IMR-90 (cell line): ENCODE results near the gene MAS1. TPM values are rescaled to one million over a fixed set of nuclear protein-coding genes. Genes with fewer than 3 reads are reported as not detected.

ENCODE experiments used
- ATAC-seq: fragments of 200-7000 bp; cut with Tn5 transposase; 2 replicates; pipeline ENCODE4 v1.9.1; 2020; ENCODE audit warnings: low read depth, mild to moderate bottlenecking, moderate library complexity
- BruUV-seq: library from RNA; stranded (reverse); fragments of 400-500 nt; replicated peaks from 2 replicates; lab custom pipeline; 2021; lab: Mats Ljungman, UMichigan
- CTCF ChIA-PET: fragments of 300-600 bp; formaldehyde crosslinking; extraction: SDS; loops from one replicate; lab custom pipeline; 2021; ENCODE audit warnings: antibody characterized with exemption; lab: Yijun Ruan, JAX
- POLR2A ChIA-PET: fragments of 300-600 bp; sonication (Branson Sonifier 250); formaldehyde crosslinking; loops from one replicate; lab custom pipeline; 2022; ENCODE audit warnings: antibody characterized with exemption; ENCODE audit not compliant: unreplicated experiment; lab: Charles Lee
- DNase-seq: peaks from one replicate; pipeline ENCODE4 v3.0.0; 2013
- H2AFZ ChIP-seq: replicated peaks from 2 replicates; pipeline ENCODE3; 2013; ENCODE audit warnings: low read length, mild to moderate bottlenecking; ENCODE audit not compliant: poor library complexity
- H2AK5ac ChIP-seq: 2 replicates; pipeline ENCODE4 v1.6.1; 2013; ENCODE audit warnings: low read depth, low read length, inconsistent platforms
- H2AK9ac ChIP-seq: replicated peaks from 2 replicates; pipeline ENCODE3; 2013; ENCODE audit warnings: mild to moderate bottlenecking, low read depth, low read length, moderate library complexity; ENCODE audit not compliant: poor library complexity
- H2BK120ac ChIP-seq: 2 replicates; pipeline ENCODE4 v1.6.1; 2013; ENCODE audit warnings: low read depth, low read length, inconsistent platforms
- H2BK15ac ChIP-seq: 3 replicates; pipeline ENCODE4 v1.6.1; 2013; ENCODE audit warnings: low read depth, low read length, inconsistent platforms
- H2BK20ac ChIP-seq: 2 replicates; pipeline ENCODE4 v1.6.1; 2013; ENCODE audit warnings: low read depth, mild to moderate bottlenecking, inconsistent platforms, low read length, moderate library complexity
- H2BK5ac ChIP-seq: 2 replicates; pipeline ENCODE4 v1.6.1; 2013; ENCODE audit warnings: mild to moderate bottlenecking, low read depth, low read length, inconsistent platforms; ENCODE audit not compliant: poor library complexity, severe bottlenecking
- H3K14ac ChIP-seq: replicated peaks from 2 replicates; pipeline ENCODE4 v1.6.1; 2013; ENCODE audit warnings: low read depth, low read length, inconsistent platforms
- H3K18ac ChIP-seq: 2 replicates; pipeline ENCODE4 v1.6.1; 2013; ENCODE audit warnings: low read depth, low read length, control low read depth
- H3K23ac ChIP-seq: 2 replicates; pipeline ENCODE4 v1.6.1; 2013; ENCODE audit warnings: low read depth, low read length, inconsistent platforms
- H3K27ac ChIP-seq: 2 replicates; pipeline ENCODE4 v1.5.1; 2013; ENCODE audit warnings: mild to moderate bottlenecking, control low read depth, low read length; ENCODE audit not compliant: insufficient read depth
- H3K27me3 ChIP-seq: 2 replicates; pipeline ENCODE4 v1.6.1; 2013; ENCODE audit warnings: low read length; ENCODE audit not compliant: control insufficient read depth, insufficient read depth
- H3K36me3 ChIP-seq: 2 replicates; pipeline ENCODE4 v1.6.1; 2013; ENCODE audit warnings: low read length, mixed read lengths; ENCODE audit not compliant: control insufficient read depth, insufficient read depth
- H3K4ac ChIP-seq: 2 replicates; pipeline ENCODE4 v1.6.1; 2013; ENCODE audit warnings: low read depth, low read length, inconsistent platforms
- H3K4me1 ChIP-seq: 2 replicates; pipeline ENCODE4 v1.6.1; 2013; ENCODE audit warnings: low read length, mixed read lengths; ENCODE audit not compliant: control insufficient read depth, insufficient read depth
- H3K4me2 ChIP-seq: 2 replicates; pipeline ENCODE4 v1.6.1; 2013; ENCODE audit warnings: low read depth, mild to moderate bottlenecking, control low read depth, low read length, moderate library complexity
- H3K4me3 ChIP-seq: 2 replicates; pipeline ENCODE4 v1.5.1; 2013; ENCODE audit warnings: low read depth, mild to moderate bottlenecking, control low read depth, low read length, moderate library complexity; ENCODE audit not compliant: insufficient read depth
- H3K56ac ChIP-seq: 2 replicates; pipeline ENCODE4 v1.6.1; 2013; ENCODE audit warnings: low read length, inconsistent platforms; ENCODE audit not compliant: insufficient read depth; ENCODE audit errors: extremely low read depth
- H3K79me1 ChIP-seq, 2 experiments: 2 replicates each; pipeline ENCODE4 v1.6.1; 2013; ENCODE audit warnings: low read length in 2 of 2, inconsistent platforms in 1 of 2, low read depth in 1 of 2
- H3K9ac ChIP-seq: 2 replicates; pipeline ENCODE4 v1.6.1; 2013; ENCODE audit warnings: low read depth, low read length, control low read depth
- H3K9me1 ChIP-seq: 2 replicates; pipeline ENCODE4 v1.6.1; 2013; ENCODE audit warnings: low read length, inconsistent platforms; ENCODE audit not compliant: insufficient read depth
- H3K9me3 ChIP-seq: 2 replicates; pipeline ENCODE4 v1.6.1; 2013; ENCODE audit warnings: low read length; ENCODE audit not compliant: control insufficient read depth, insufficient read depth
- H4K20me1 ChIP-seq: 2 replicates; pipeline ENCODE4 v1.6.1; 2013; ENCODE audit warnings: low read length, inconsistent platforms; ENCODE audit not compliant: insufficient read depth
- H4K5ac ChIP-seq: 2 replicates; pipeline ENCODE4 v1.6.1; 2013; ENCODE audit warnings: mild to moderate bottlenecking, low read depth, low read length, control low read depth
- H4K8ac ChIP-seq, 2 experiments: 2 replicates each; pipeline ENCODE4 v1.6.1; 2013; ENCODE audit warnings: low read depth in 2 of 2, low read length in 2 of 2, control low read depth in 1 of 2, inconsistent platforms in 1 of 2
- H4K91ac ChIP-seq: 2 replicates; pipeline ENCODE4 v1.6.1; 2013; ENCODE audit warnings: low read depth, low read length, inconsistent platforms; ENCODE audit not compliant: insufficient read depth
- BHLHE40 ChIP-seq: fragments of 150-350 bp; IDR thresholded peaks from 2 replicates; pipeline ENCODE4 v1.6.1; 2016; ENCODE audit warnings: mild to moderate bottlenecking, low read depth, low read length
- CHD1 ChIP-seq: IDR thresholded peaks from 2 replicates; pipeline ENCODE4 v1.6.1; 2012; ENCODE audit warnings: low read depth, low read length, improper control_type of control experiment
- CTCF ChIP-seq: conservative IDR thresholded peaks from 2 replicates; pipeline ENCODE4 v1.5.1; 2012; ENCODE audit warnings: mild to moderate bottlenecking, low read depth, low read length, improper control_type of control experiment
- NFE2L2 ChIP-seq: fragments of 150-350 bp; IDR thresholded peaks from 2 replicates; pipeline ENCODE4 v1.6.1; 2016; ENCODE audit warnings: low read depth, mild to moderate bottlenecking, low read length
- POLR2A ChIP-seq: IDR thresholded peaks from 2 replicates; pipeline ENCODE4 v1.6.1; 2012; ENCODE audit warnings: mild to moderate bottlenecking, low read depth, low read length
- RCOR1 ChIP-seq: IDR thresholded peaks from 2 replicates; pipeline ENCODE4 v1.6.1; 2012; ENCODE audit warnings: mild to moderate bottlenecking, low read length, improper control_type of control experiment; ENCODE audit not compliant: insufficient replicate concordance
- USF2 ChIP-seq: fragments of 150-350 bp; IDR thresholded peaks from 2 replicates; pipeline ENCODE4 v1.6.1; 2017; ENCODE audit warnings: mild to moderate bottlenecking, antibody characterized with exemption, low read length, low read depth
- WGBS, 2 experiments: methylation state at CpG; one replicate each; pipeline versions ENCODE4 v1.1.5 to v1.1.7; 2013; ENCODE audit warnings: missing lambda C conversion rate in 2 of 2; ENCODE audit not compliant: insufficient read length in 1 of 2; ENCODE audit errors: extremely low coverage in 2 of 2; 5-methylcytosine and 5-hydroxymethylcytosine counted together
- dilution Hi-C: fragments of 300-500 bp; cut with HindIII; formaldehyde crosslinking; loops from one replicate; pipeline ENCODE4 v1.14.3; 2018; ENCODE audit warnings: low sequenced_read_pairs; ENCODE audit not compliant: unreplicated experiment
- in situ Hi-C: fragments of 300-500 bp; cut with MboI; formaldehyde crosslinking; loops from 3 replicates; pipeline ENCODE4 v1.14.3; 2019; ENCODE audit warnings: low sequenced_read_pairs, inconsistent platforms, mixed read lengths
- intact Hi-C: fragments of 100-400 bp; cut with micrococcal nuclease; formaldehyde crosslinking; loops from 2 replicates; pipeline ENCODE4 v1.10.0; 2022
- polyA plus RNA-seq, 3 experiments: library from polyadenylated mRNA; depleted of rRNA; stranded (reverse); fragments of >200 nt; gene quantifications; 2 replicates each; pipeline ENCODE4 v1.2.3, GENCODE V29; 2012; ENCODE audit warnings: low replicate concordance in 1 of 3
- total RNA-seq: library from RNA; depleted of rRNA; stranded (reverse); fragments of >200 nt; gene quantifications from 2 replicates; pipeline ENCODE4 v1.2.3, GENCODE V29; 2012

MAS1 gene
- total and polyA plus RNA-seq, 2 of the 4 experiments (the other 2 are of a cell fraction): under 0.01 TPM; not detected in 1

GRCh38 chr6:159931112-159931511 is 40.3 kb downstream of the MAS1 start:
- no peak overlapping the region for H4K8ac ChIP-seq
- H2BK15ac ChIP-seq: no peak overlapping the region
- H3K36me3 ChIP-seq: no peaks in the 10 kb centered on the region
- H4K5ac ChIP-seq: no peak overlapping the region
- H3K23ac ChIP-seq: no peak overlapping the region
- H3K79me1 ChIP-seq: no peaks in the 10 kb centered on the region
- no peak overlapping the region for H2BK120ac ChIP-seq
- H3K4me1 ChIP-seq: peaks cover 5% of the 10 kb centered on the region
- H3K18ac ChIP-seq: no peak overlapping the region
- H2BK5ac ChIP-seq: no peak overlapping the region
- peaks cover 5% of the 10 kb centered on the region for H3K27me3 ChIP-seq
- H2AK5ac ChIP-seq: no peak overlapping the region
- TF ChIP-seq CTCF: no peak
- TF ChIP-seq BHLHE40: no peak
- TF ChIP-seq RCOR1: no peak
- no peak for TF ChIP-seq CHD1
- no peak for TF ChIP-seq USF2
- TF ChIP-seq POLR2A: no peak
- TF ChIP-seq NFE2L2: no peak
- dilution Hi-C loops: no loop called here
- H3K9ac ChIP-seq: no peak overlapping the region
- no peak for ATAC-seq
- no peak overlapping the region for H3K4me2 ChIP-seq
- WGBS, 2 experiments: no CpG with 5 or more reads among the region's 3 CpGs
- no peaks in the 10 kb centered on the region for H3K9me1 ChIP-seq
- H4K20me1 ChIP-seq: no peaks in the 10 kb centered on the region
- ChIA-PET CTCF (no interaction called here), POLR2A (no interaction called here)
- intact Hi-C loops: loop anchor here (10.0 kb wide), 1 partner anchor 756 kb away; no protein-coding TSS in a partner anchor
- no peak for DNase-seq
- H3K9me3 ChIP-seq: peaks cover 4% of the 10 kb centered on the region; the same call in 1 of the 2 replicates
- in situ Hi-C loops: no loop called here
- no peak overlapping the region for H2BK20ac ChIP-seq
- BruUV-seq: no TSS peak
- H2AK9ac ChIP-seq: no peak overlapping the region
- no peak overlapping the region for H3K27ac ChIP-seq
- H3K4me3 ChIP-seq: no peak overlapping the region
- no peak overlapping the region for H3K56ac ChIP-seq
- H2AFZ ChIP-seq: no peak overlapping the region
- H3K4ac ChIP-seq: no peak overlapping the region
- no peak overlapping the region for H4K91ac ChIP-seq
- no peak overlapping the region for H3K14ac ChIP-seq
